GM12878 (cell line): ENCODE results near the gene ERC1. TPM values are rescaled to one million over a fixed set of nuclear protein-coding genes. Genes with fewer than 3 reads are reported as not detected.

Source experiments
- polyA plus RNA-seq, 11 experiments: library from polyadenylated mRNA; depleted of rRNA in 4 of 11; unstranded in 6 of 11; stranded (reverse) in 5 of 11; fragments of >200 nt; fragmentation: Nextera tagmentation in 4 of 11; fragmentation: Illumina TruSeq in 1 of 11; extraction: Ambion mirVana in 4 of 11; extraction: Trizol in 1 of 11; gene quantifications; 1 replicate in 1 of 11; 2 replicates in 10 of 11; pipeline versions ENCODE4 v1.2.1 to v1.2.3, GENCODE V29; 2011 to 2016; ENCODE audit warnings: inconsistent platforms in 2 of 11, missing spikeins in 2 of 11, low read depth in 1 of 11
- total RNA-seq, 4 experiments: library from RNA; depleted of rRNA in 3 of 4; stranded (reverse); fragments of >200 nt in 3 of 4; fragmentation: Illumina TruSeq in 1 of 4; extraction: Trizol in 1 of 4; gene quantifications; 2 replicates each; pipeline versions ENCODE4 v1.2.1 to v1.2.3, GENCODE V29; 2013 to 2021
- TF ChIP-seq, protein P1 (sequence below): IDR thresholded peaks from 2 replicates; pipeline ENCODE4 v1.6.1; 2012; ENCODE audit warnings: improper control_type of control experiment, low read depth, low read length; ENCODE audit not compliant: insufficient replicate concordance
- TF ChIP-seq, protein P2 (sequence below): fragments of 450-650 bp; IDR thresholded peaks from 2 replicates; pipeline ENCODE4 v1.6.1; 2017; ENCODE audit warnings: low read depth, mild to moderate bottlenecking, moderate library complexity
- TF ChIP-seq, protein P3 (sequence below): fragments of 450-650 bp; IDR thresholded peaks from 2 replicates; pipeline ENCODE4 v1.6.1; 2018; ENCODE audit warnings: mild to moderate bottlenecking, low read depth, moderate library complexity; ENCODE audit not compliant: partially characterized antibody

ERC1 gene
- total and polyA plus RNA-seq, 10 of the 15 experiments (the other 5 are each of a cell fraction or from before 2014, with no cell fraction given): 0.75 to 8.0 (median 5.0) TPM

DNA sequence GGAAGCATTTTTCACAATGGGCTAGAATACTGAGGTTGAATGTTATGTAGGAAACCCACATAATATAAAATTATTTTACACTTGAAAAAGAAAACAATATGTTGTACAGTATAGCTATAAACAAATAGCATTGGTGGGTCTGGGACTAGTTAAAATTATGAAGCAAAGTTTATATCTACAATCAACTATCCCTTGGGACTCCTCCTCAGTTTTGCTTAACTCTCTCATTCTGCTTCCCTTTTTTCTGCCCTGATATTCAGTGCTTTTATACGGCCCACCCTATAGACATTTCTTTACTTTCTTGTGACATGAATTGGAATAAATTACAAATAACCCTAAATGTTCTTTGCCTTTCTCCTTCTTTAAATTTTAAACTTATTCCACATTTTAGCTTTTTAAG lies 302.9 kb downstream of the ERC1 start (continued):
- TF ChIP-seq, protein P1, sequence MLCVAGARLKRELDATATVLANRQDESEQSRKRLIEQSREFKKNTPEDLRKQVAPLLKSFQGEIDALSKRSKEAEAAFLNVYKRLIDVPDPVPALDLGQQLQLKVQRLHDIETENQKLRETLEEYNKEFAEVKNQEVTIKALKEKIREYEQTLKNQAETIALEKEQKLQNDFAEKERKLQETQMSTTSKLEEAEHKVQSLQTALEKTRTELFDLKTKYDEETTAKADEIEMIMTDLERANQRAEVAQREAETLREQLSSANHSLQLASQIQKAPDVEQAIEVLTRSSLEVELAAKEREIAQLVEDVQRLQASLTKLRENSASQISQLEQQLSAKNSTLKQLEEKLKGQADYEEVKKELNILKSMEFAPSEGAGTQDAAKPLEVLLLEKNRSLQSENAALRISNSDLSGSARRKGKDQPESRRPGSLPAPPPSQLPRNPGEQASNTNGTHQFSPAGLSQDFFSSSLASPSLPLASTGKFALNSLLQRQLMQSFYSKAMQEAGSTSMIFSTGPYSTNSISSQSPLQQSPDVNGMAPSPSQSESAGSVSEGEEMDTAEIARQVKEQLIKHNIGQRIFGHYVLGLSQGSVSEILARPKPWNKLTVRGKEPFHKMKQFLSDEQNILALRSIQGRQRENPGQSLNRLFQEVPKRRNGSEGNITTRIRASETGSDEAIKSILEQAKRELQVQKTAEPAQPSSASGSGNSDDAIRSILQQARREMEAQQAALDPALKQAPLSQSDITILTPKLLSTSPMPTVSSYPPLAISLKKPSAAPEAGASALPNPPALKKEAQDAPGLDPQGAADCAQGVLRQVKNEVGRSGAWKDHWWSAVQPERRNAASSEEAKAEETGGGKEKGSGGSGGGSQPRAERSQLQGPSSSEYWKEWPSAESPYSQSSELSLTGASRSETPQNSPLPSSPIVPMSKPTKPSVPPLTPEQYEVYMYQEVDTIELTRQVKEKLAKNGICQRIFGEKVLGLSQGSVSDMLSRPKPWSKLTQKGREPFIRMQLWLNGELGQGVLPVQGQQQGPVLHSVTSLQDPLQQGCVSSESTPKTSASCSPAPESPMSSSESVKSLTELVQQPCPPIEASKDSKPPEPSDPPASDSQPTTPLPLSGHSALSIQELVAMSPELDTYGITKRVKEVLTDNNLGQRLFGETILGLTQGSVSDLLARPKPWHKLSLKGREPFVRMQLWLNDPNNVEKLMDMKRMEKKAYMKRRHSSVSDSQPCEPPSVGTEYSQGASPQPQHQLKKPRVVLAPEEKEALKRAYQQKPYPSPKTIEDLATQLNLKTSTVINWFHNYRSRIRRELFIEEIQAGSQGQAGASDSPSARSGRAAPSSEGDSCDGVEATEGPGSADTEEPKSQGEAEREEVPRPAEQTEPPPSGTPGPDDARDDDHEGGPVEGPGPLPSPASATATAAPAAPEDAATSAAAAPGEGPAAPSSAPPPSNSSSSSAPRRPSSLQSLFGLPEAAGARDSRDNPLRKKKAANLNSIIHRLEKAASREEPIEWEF: no peak
- TF ChIP-seq, protein P2, sequence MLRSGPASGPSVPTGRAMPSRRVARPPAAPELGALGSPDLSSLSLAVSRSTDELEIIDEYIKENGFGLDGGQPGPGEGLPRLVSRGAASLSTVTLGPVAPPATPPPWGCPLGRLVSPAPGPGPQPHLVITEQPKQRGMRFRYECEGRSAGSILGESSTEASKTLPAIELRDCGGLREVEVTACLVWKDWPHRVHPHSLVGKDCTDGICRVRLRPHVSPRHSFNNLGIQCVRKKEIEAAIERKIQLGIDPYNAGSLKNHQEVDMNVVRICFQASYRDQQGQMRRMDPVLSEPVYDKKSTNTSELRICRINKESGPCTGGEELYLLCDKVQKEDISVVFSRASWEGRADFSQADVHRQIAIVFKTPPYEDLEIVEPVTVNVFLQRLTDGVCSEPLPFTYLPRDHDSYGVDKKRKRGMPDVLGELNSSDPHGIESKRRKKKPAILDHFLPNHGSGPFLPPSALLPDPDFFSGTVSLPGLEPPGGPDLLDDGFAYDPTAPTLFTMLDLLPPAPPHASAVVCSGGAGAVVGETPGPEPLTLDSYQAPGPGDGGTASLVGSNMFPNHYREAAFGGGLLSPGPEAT: no peak
- TF ChIP-seq, protein P3, sequence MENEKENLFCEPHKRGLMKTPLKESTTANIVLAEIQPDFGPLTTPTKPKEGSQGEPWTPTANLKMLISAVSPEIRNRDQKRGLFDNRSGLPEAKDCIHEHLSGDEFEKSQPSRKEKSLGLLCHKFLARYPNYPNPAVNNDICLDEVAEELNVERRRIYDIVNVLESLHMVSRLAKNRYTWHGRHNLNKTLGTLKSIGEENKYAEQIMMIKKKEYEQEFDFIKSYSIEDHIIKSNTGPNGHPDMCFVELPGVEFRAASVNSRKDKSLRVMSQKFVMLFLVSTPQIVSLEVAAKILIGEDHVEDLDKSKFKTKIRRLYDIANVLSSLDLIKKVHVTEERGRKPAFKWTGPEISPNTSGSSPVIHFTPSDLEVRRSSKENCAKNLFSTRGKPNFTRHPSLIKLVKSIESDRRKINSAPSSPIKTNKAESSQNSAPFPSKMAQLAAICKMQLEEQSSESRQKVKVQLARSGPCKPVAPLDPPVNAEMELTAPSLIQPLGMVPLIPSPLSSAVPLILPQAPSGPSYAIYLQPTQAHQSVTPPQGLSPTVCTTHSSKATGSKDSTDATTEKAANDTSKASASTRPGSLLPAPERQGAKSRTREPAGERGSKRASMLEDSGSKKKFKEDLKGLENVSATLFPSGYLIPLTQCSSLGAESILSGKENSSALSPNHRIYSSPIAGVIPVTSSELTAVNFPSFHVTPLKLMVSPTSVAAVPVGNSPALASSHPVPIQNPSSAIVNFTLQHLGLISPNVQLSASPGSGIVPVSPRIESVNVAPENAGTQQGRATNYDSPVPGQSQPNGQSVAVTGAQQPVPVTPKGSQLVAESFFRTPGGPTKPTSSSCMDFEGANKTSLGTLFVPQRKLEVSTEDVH: no peak
